Testis (tissue), 2 donors: Measurements from ENCODE around the gene ZNF892.

ENCODE experiments used
- POLR2A ChIP-seq: fragments of 450-650 bp; IDR thresholded peaks from one replicate; pipeline ENCODE4 v1.6.1; 2017; ENCODE audit warnings: antibody characterized with exemption, mild to moderate bottlenecking, moderate library complexity
- TF ChIP-seq, protein P1 (sequence below), 3 experiments: fragments of 450-650 bp in 2 of 3; fragments of 200-600 bp in 1 of 3; sonication (generic) in 1 of 3; IDR thresholded peaks; one replicate each; pipeline ENCODE4 v1.5.1; 2016 to 2019; ENCODE audit warnings: antibody characterized with exemption in 3 of 3, mild to moderate bottlenecking in 2 of 3, moderate library complexity in 1 of 3

GRCh38 chr2:95159690-95160449 lies 47.5 kb upstream of the ZNF892 start, which contains the start of gene ZNF514:
- TF ChIP-seq, protein P1, sequence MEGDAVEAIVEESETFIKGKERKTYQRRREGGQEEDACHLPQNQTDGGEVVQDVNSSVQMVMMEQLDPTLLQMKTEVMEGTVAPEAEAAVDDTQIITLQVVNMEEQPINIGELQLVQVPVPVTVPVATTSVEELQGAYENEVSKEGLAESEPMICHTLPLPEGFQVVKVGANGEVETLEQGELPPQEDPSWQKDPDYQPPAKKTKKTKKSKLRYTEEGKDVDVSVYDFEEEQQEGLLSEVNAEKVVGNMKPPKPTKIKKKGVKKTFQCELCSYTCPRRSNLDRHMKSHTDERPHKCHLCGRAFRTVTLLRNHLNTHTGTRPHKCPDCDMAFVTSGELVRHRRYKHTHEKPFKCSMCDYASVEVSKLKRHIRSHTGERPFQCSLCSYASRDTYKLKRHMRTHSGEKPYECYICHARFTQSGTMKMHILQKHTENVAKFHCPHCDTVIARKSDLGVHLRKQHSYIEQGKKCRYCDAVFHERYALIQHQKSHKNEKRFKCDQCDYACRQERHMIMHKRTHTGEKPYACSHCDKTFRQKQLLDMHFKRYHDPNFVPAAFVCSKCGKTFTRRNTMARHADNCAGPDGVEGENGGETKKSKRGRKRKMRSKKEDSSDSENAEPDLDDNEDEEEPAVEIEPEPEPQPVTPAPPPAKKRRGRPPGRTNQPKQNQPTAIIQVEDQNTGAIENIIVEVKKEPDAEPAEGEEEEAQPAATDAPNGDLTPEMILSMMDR (IDR thresholded peaks at IDR 0.05) = no peak
- TF ChIP-seq POLR2A = no peak
